ENCODE results near the gene RADIL.

DNA sequence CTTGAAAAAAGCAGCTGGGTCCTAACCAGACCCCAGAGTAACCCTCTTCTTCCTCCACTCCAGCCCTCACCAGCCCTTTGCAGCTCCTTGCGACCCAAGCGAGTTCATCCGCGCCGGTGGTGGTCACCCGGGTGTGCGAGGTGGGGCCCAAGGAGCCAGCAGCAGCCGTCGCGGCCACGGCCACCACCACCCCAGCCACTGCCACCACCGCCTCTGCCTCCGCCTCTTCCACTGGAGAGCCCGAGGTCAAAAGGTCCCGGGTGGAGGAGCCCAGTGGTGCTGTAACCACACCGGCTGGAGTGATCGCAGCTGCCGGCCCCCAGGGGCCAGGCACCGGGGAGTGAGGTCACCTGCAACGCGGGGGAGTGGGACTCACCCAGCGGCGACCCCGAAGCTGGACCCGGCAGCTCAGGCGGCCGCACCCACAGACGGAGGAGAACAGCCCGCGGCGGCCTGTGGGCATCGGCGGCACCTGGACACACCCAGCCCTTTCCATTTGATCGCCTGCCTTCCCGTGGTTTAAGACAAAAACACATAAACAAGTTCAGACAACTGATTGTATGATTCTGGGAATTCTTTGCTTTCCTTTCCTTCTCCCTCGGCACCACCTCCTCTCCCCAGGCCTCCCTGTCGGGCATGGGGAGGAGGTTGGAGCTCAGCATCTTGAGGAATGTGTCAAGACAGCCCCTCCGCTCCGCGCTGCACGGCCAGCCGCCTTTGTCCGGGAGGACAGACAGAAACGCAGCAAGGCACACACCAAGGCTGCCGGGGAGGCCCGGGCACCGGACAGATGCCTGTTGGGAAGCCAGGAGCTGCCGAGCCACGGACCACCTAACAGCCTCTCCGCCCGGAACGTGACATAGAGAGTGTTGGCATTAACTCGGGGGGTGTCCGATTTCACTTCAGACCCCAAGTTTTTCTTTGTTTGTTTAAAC is 121.1 kb downstream of the RADIL start:
- TF ChIP-seq POLR2AphosphoS5 (IDR thresholded peaks at IDR 0.05; ENCODE audit: borderline replicate concordance, low read depth, low read length) (no peak), EZH2 (IDR thresholded peaks at IDR 0.05) (no peak), FOXP2 (optimal IDR thresholded peaks at IDR 0.05; ENCODE audit: control extremely low read depth, extremely low read length, insufficient read depth) (no peak)

Measured in SK-N-MC (cell line).